Stimulated activated CD8-positive, alpha-beta memory T cell treated with anti-CD3 and anti-CD28 coated beads, Interleukin-4, amount 100 ng/mL, for 48 hours (primary cell): ENCODE measurements around the gene GLRA2.
A peak's percentile ranks its signal among the peaks of the same experiment; 100 is the strongest.
"Not testable (repeated sequence)": the region's sequence is repeated elsewhere in the genome, so short reads cannot be mapped to it uniquely, and the experiment has no call there.

Experiments
- DNase-seq: peaks from one replicate; pipeline ENCODE4 v3.0.0-alpha.2; 2020

The GLRA2 gene

GRCh38 chrX:14594521-14594920 is 65.2 kb downstream of the GLRA2 start:
- no peak for DNase-seq

DNA sequence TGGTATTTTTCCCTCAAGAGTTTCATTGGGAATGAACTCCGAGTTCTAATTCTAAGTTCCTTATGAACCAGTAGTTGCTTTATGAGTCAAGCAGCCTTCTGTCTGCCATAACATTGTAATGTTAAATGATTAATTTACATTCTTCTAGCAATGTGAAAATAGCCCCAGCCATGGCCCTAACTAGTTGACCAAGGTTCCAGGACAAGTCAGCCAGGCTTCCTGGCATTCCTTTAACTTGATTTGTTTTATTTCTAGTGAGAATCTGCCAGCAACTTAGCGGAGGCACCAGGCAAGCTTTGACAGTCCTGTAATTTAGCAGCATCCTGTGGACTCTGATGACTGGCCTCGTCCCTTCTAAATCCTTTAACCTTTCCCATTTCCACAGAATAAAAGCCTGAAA is 69.0 kb downstream of the GLRA2 start:
- no peak for DNase-seq

GRCh38 chrX:14607446-14607985 is 78.2 kb downstream of the GLRA2 start:
- DNase-seq: no peak

- not testable (repeated sequence) for DNase-seq
Observed at GRCh38 chrX:14612450-14612849, 83.1 kb downstream of the GLRA2 start.

DNA sequence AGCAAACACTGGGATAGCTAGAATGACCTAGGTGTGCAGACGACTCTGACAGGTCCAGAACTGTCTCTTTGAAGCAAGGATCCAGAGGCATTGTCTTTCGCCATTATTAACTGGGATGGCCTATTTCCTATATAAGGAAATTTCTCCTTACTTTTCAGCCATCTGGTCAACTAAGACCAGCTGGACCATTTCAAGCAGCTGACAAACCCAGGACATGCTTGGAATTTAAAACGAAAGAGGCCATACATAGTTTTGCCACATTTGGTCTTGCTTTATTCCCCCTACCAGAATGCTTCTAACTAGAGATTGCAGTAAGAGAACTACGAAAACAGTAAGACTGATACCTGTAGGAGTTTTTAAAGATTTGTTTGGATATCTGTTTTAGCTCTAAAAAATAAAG is 87.0 kb downstream of the GLRA2 start:
- DNase-seq: no peak

DNA sequence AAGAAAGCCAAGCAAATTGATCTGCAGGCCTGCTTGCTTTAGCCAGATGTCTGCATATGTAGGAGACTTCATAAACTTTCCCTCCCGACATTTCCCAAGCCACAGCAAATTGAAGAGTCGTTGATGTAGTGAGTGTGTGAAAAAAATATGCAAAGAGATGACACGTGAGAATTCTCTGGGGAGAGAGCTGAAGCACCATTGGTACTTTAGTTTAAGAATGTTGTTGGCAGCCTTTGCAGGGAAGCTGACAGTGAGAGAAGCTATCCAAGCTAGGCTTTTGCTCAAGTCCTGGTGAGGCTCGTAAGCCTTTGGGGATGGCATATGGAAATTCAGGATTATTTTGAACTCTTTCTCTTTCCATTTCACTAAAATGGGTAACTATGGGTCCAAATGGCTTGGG is 87.5 kb downstream of the GLRA2 start:
- DNase-seq: no peak

- no peak for DNase-seq
Observed at GRCh38 chrX:14618177-14618965, 89.0 kb downstream of the GLRA2 start.

DNA sequence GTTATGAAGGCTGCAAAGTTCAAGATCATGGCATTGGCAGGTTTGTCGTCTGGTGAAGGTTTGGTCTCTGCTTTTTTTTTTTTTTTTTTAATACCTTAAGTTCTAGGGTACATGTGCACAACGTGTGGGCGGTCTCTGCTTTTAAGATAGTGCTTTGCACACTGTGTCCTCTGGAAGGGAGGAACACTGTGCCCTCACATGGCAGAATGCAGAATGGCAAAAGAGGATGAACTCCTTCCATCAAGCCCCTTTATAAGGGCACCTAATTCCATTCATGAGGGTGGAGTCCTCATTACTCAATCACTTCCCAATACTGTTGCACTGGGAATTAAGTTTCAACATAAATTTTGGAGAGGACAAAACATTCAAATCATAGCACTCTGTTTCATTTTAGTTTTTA is 101.4 kb downstream of the GLRA2 start:
- DNase-seq: no peak

DNA sequence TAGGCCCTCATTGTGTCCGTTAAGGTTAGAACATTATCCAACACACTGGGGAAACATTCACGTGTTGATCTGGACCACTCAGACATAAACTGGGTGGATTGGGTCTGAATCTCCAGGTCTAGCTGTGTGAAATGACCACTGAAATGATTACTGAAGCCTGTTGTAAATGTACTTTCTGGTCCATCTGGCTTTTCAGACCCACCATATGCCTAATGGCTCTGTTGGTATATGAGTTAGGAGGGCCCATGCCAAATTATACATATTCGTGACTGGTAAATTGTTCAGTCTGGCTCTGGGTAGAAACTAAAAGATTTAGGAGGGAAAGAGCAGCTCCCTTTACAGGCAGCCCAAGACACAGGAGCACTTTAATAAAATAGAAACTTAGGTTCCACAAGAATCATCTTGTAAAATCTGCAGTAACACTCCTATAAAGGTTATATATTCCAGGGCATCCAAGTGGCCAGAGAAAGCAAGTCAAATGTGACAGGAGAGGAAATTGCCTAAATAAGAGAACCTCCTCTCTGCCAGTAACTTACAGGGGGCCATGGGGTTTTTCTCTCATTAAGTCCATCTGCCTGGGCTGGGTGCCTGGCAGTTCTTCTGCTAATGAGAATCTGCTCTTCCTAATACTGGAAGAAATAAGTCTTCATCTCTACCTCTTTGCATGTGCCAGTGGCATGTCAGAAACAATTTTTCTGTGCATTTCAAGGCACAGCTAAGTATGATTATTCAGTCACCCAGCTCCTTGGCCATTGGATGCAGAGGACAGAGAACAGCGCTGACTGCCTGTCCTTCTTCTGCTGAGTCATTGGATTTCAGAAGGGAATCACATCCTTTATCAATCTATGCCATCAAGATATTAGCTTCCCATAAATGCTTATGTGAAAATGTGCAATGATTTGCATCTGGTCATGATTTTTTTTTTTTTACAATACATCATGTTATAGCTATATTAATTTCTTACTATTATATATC is 112.6 kb downstream of the GLRA2 start:
- no peak for DNase-seq

DNA sequence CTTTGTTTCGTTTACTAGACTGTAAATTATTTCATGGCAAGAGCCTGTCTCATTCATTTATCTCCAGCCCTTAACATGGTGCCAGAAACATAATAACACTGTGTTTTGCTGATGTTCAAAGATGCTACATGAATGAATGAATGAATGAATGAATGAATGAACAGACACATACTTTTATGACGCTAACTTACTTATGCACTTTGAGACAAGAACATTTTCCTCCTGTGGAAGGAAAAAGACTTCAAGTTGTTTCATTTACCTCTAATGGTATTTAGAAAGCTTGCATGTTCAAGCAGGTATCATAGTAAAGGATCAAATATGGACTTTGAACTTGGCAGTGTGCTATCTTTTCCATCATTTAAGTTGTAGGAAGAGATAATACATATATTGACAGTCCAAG is 131.6 kb downstream of the GLRA2 start:
- DNase-seq: no peak

DNA sequence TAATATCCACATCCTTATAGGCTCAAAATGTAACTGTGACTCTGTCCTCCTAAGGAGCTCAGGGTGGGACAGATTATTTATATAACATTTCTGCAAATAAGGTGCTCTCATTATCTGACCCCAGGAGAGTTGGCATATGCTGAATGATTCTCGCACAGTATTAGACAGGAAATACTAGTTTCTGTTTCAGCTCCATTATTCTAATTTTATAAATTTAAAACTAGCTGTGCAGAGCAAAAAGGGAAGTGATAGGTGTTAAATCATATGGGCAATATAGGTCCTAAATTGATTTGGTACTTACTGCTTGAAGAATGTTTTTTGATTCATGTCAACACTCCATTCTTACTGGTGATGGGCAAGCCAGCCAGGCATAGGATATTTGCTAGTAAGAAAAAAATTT is 141.5 kb downstream of the GLRA2 start:
- DNase-seq: no peak

GRCh38 chrX:14672611-14673172 is 143.4 kb downstream of the GLRA2 start:
- no peak for DNase-seq

DNA sequence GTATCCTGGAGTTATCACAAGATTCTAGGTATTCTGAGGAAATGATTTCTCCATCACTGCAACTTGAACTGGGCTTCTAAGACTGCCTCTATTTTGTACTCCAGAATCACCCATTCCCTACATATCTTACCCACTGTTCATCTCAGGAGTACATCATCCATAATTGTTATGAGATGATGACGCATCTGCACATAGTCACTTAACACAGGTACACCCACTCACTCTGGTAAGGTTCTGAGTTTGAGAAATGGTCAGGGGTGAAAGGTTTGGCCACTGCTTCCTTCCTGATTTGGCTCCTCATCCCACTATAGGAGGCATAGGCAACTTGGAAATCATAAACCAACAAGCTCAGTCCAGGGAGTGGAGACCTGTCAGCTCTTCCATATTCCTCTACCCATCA is 143.9 kb downstream of the GLRA2 start:
- no peak for DNase-seq

- DNase-seq: peak; percentile 20
Observed at GRCh38 chrX:14673764-14674163, 144.4 kb downstream of the GLRA2 start.

GRCh38 chrX:14675500-14675899 is 146.2 kb downstream of the GLRA2 start:
- DNase-seq: no peak

GRCh38 chrX:14676431-14676830 is 147.1 kb downstream of the GLRA2 start:
- no peak for DNase-seq

DNA sequence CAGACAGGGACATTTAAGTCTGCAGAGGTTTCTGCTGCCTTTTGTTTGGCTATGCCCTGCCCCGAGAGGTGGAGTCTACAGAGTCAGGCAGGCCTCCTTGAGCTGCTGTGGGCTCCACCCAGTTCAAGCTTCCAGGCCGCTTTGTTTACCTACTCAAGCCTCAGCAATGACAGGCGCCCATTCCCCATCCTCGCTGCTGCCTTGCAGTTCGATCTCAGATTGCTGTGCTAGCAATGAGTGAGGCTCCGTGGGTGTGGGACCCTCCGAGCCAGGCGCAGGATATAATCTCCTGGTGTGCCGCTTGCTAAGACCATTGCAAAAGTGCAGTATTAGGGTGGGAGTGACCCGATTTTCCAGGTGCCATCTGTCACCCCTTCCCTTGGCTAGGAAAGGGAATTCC is 159.0 kb downstream of the GLRA2 start:
- not testable (repeated sequence) for DNase-seq

- no peak for DNase-seq
Observed at GRCh38 chrX:14690553-14690952, 161.2 kb downstream of the GLRA2 start.

DNA sequence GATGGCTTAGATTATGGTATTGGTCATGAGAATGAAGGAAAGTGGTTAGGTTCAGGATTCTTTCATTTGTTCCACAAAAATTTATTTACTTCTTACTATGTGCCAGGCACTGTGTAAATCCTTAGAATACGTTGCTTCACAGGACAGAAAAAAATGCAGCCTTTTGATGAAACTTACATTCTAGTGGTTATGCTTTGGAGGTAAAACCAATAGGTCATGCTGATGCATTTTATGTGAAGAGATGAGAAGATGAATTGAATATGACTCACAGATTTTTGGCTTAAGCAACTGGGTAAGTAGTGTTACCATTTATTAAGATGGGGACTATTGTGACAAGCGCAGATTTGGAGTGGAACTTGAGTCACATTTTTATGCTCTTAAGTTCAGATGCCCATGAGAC is 165.3 kb downstream of the GLRA2 start:
- no peak for DNase-seq

DNA sequence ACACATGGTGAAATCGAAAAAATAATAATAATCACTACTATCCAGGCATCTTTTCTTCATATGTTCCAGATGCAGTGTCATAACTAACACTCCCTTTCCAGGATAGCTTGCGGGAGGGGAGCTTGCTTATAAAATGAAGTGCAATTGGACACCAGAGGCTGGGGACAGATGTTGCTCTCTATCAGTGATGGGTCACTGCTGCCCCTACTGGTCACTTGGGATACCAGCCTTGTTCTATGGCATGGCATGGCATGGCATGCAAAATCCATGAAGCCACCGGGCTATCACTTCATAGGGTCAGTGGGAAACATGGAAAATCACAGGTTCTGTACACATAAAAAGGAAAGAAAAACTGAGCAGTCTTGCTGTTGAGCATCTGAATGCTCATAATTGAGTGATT is 168.1 kb downstream of the GLRA2 start:
- DNase-seq: peak; percentile 36

GRCh38 chrX:14698790-14699189 is 169.5 kb downstream of the GLRA2 start:
- DNase-seq: no peak

DNA sequence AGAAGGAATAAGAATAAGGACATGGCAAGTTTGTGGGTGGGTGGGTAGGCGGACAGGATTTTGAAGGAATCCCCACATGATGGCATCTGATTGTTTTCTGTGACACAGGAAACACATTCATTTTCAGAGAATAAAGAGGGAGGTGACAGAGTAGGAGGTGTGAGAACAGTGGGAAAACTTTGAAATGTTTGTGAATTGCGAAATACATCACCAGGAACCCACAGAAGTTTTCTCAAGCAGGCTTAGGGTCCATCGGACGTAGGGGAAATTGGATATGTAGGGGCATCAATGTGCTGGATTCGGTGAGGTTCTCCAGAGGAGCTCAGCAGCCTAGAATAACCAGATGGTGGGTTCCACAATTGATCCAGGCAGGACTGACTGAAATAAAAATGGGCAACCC is 171.6 kb downstream of the GLRA2 start:
- no peak for DNase-seq

DNA sequence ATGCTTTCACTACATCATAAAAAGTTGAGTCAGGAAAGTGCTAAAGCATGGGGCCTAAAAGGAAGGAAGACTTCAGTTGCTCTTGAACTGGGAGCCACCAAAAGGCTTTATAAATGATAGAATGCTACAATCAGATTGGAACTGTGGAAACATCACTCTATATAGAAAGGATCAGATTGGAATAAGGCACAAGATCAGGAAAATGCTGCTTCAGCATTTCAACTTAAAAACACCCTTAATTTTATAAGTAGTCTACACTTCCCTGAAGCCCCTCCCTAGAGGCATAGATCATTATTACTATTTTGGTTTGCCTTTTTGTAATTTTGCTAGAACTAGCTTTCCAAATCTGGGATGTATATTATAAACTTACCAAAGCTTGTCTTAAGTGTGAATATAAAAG is 172.8 kb downstream of the GLRA2 start:
- no peak for DNase-seq
